Measurements from ENCODE around the gene SPTSSB. TPM values are rescaled to one million over a fixed set of nuclear protein-coding genes. Genes with fewer than 3 reads are reported as not detected.

SPTSSB gene
- total and polyA plus RNA-seq, 2 experiments from 2014 or later: 23.5 to 33.5 TPM

GRCh38 chr3:161295325-161295724, 76.0 kb downstream of the SPTSSB start:
- H3K9me3 Mint-ChIP-seq: peaks cover 27% of the 10 kb centered on the region
- Histone ChIP-seq H3K79me2 (replicated peaks; ENCODE audit: insufficient read depth) (no peaks in the 10 kb centered on the region), H2AFZ (no peak overlapping the region), H3F3A (replicated peaks; ENCODE audit: low read depth) (no peaks in the 10 kb centered on the region), H3K36me3 (ENCODE audit: insufficient read depth) (peaks cover 3% of the 10 kb centered on the region; the same call in 1 of the 2 replicates), H3K4me1 (ENCODE audit: insufficient read depth) (no peaks in the 10 kb centered on the region), H3K9me2 (ENCODE audit: insufficient read depth) (no peaks in the 10 kb centered on the region), H3K4me3 (no peak overlapping the region), H3K27ac (ENCODE audit: low read depth) (no peak overlapping the region), H3K4me2 (no peak overlapping the region), H4K20me1 (replicated peaks; ENCODE audit: insufficient read depth) (no peaks in the 10 kb centered on the region), H3K27me3 (ENCODE audit: insufficient read depth) (no peaks in the 10 kb centered on the region)
- H3K27me3 Mint-ChIP-seq (ENCODE audit: insufficient read depth, low read depth, poor library complexity): no peaks in the 10 kb centered on the region
- peaks cover 29% of the 10 kb centered on the region for H3K36me3 Mint-ChIP-seq (ENCODE audit: low read depth)
- DNase-seq (ENCODE audit: low spot score): no peak
- TF ChIP-seq POLR2AphosphoS5 (IDR thresholded peaks at IDR 0.05; ENCODE audit: low read depth) (no peak), EZH2 (IDR thresholded peaks at IDR 0.05; ENCODE audit: low read depth, unreplicated experiment) (no peak), ZNF114 (CRISPR knock-in tag; IDR thresholded peaks at IDR 0.05) (no peak), EZH2phosphoT487 (IDR thresholded peaks at IDR 0.05; ENCODE audit: unreplicated experiment) (no peak), CREB1 (CRISPR knock-in tag; IDR thresholded peaks at IDR 0.05; ENCODE audit: low read depth) (no peak), JUNB (IDR thresholded peaks at IDR 0.05; ENCODE audit: unreplicated experiment) (no peak), REST (IDR thresholded peaks at IDR 0.05; ENCODE audit: unreplicated experiment) (no peak), STAT1 (IDR thresholded peaks at IDR 0.05; ENCODE audit: unreplicated experiment) (no peak)
- TF ChIP-seq, protein P1, sequence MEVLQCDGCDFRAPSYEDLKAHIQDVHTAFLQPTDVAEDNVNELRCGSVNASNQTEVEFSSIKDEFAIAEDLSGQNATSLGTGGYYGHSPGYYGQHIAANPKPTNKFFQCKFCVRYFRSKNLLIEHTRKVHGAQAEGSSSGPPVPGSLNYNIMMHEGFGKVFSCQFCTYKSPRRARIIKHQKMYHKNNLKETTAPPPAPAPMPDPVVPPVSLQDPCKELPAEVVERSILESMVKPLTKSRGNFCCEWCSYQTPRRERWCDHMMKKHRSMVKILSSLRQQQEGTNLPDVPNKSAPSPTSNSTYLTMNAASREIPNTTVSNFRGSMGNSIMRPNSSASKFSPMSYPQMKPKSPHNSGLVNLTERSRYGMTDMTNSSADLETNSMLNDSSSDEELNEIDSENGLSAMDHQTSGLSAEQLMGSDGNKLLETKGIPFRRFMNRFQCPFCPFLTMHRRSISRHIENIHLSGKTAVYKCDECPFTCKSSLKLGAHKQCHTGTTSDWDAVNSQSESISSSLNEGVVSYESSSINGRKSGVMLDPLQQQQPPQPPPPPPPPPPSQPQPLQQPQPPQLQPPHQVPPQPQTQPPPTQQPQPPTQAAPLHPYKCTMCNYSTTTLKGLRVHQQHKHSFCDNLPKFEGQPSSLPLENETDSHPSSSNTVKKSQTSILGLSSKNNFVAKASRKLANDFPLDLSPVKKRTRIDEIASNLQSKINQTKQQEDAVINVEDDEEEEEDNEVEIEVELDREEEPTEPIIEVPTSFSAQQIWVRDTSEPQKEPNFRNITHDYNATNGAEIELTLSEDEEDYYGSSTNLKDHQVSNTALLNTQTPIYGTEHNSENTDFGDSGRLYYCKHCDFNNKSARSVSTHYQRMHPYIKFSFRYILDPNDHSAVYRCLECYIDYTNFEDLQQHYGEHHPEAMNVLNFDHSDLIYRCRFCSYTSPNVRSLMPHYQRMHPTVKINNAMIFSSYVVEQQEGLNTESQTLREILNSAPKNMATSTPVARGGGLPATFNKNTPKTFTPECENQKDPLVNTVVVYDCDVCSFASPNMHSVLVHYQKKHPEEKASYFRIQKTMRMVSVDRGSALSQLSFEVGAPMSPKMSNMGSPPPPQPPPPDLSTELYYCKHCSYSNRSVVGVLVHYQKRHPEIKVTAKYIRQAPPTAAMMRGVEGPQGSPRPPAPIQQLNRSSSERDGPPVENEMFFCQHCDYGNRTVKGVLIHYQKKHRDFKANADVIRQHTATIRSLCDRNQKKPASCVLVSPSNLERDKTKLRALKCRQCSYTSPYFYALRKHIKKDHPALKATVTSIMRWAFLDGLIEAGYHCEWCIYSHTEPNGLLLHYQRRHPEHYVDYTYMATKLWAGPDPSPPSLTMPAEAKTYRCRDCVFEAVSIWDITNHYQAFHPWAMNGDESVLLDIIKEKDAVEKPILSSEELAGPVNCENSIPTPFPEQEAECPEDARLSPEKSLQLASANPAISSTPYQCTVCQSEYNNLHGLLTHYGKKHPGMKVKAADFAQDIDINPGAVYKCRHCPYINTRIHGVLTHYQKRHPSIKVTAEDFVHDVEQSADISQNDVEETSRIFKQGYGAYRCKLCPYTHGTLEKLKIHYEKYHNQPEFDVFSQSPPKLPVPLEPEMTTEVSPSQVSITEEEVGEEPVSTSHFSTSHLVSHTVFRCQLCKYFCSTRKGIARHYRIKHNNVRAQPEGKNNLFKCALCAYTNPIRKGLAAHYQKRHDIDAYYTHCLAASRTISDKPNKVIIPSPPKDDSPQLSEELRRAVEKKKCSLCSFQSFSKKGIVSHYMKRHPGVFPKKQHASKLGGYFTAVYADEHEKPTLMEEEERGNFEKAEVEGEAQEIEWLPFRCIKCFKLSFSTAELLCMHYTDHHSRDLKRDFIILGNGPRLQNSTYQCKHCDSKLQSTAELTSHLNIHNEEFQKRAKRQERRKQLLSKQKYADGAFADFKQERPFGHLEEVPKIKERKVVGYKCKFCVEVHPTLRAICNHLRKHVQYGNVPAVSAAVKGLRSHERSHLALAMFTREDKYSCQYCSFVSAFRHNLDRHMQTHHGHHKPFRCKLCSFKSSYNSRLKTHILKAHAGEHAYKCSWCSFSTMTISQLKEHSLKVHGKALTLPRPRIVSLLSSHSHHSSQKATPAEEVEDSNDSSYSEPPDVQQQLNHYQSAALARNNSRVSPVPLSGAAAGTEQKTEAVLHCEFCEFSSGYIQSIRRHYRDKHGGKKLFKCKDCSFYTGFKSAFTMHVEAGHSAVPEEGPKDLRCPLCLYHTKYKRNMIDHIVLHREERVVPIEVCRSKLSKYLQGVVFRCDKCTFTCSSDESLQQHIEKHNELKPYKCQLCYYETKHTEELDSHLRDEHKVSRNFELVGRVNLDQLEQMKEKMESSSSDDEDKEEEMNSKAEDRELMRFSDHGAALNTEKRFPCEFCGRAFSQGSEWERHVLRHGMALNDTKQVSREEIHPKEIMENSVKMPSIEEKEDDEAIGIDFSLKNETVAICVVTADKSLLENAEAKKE (CRISPR knock-in tag; IDR thresholded peaks at IDR 0.05): no peak
- no peaks in the 10 kb centered on the region; the same call in 1 of the 3 replicates for H3K4me1 Mint-ChIP-seq
- H3K27ac Mint-ChIP-seq: no peak overlapping the region
- no peak for ATAC-seq
- no peak overlapping the region for H3K4me3 Mint-ChIP-seq

Other genes starting within 250 kb of the SPTSSB start
- gene NMD3, start 150.2 kb downstream of the SPTSSB start, total RNA-seq (2014; rRNA removed; shearing (Covaris generic)): 67.4 and 80.6 TPM in 2 replicates
- 25.1 and 27.3 TPM in 2 replicates for gene NMD3, start 150.2 kb downstream of the SPTSSB start, polyA plus RNA-seq (2016; fragmentation: Nextera tagmentation; extraction: Ambion mirVana)
- not detected in 2 replicates for gene OTOL1, start 125.3 kb upstream of the SPTSSB start, total RNA-seq (2014; rRNA removed; shearing (Covaris generic))
- not detected in 2 replicates for gene OTOL1, start 125.3 kb upstream of the SPTSSB start, polyA plus RNA-seq (2016; fragmentation: Nextera tagmentation; extraction: Ambion mirVana)

All from GM23338 (cell line).